IMR-90 (cell line): ENCODE results near the gene IL2RA. TPM values are rescaled to one million over a fixed set of nuclear protein-coding genes. Genes with fewer than 3 reads are reported as not detected.

Source experiments
- ATAC-seq: fragments of 200-7000 bp; cut with Tn5 transposase; 2 replicates; pipeline ENCODE4 v1.9.1; 2020; ENCODE audit warnings: low read depth, mild to moderate bottlenecking, moderate library complexity
- BruUV-seq: library from RNA; stranded (reverse); fragments of 400-500 nt; replicated peaks from 2 replicates; lab custom pipeline; 2021; lab: Mats Ljungman, UMichigan
- CTCF ChIA-PET: fragments of 300-600 bp; formaldehyde crosslinking; extraction: SDS; loops from one replicate; lab custom pipeline; 2021; ENCODE audit warnings: antibody characterized with exemption; lab: Yijun Ruan, JAX
- POLR2A ChIA-PET: fragments of 300-600 bp; sonication (Branson Sonifier 250); formaldehyde crosslinking; loops from one replicate; lab custom pipeline; 2022; ENCODE audit warnings: antibody characterized with exemption; ENCODE audit not compliant: unreplicated experiment; lab: Charles Lee
- DNase-seq: peaks from one replicate; pipeline ENCODE4 v3.0.0; 2013
- H2AFZ ChIP-seq: replicated peaks from 2 replicates; pipeline ENCODE3; 2013; ENCODE audit warnings: low read length, mild to moderate bottlenecking; ENCODE audit not compliant: poor library complexity
- H2AK5ac ChIP-seq: 2 replicates; pipeline ENCODE4 v1.6.1; 2013; ENCODE audit warnings: low read depth, low read length, inconsistent platforms
- H2AK9ac ChIP-seq: replicated peaks from 2 replicates; pipeline ENCODE3; 2013; ENCODE audit warnings: mild to moderate bottlenecking, low read depth, low read length, moderate library complexity; ENCODE audit not compliant: poor library complexity
- H2BK120ac ChIP-seq: 2 replicates; pipeline ENCODE4 v1.6.1; 2013; ENCODE audit warnings: low read depth, low read length, inconsistent platforms
- H2BK15ac ChIP-seq: 3 replicates; pipeline ENCODE4 v1.6.1; 2013; ENCODE audit warnings: low read depth, low read length, inconsistent platforms
- H2BK20ac ChIP-seq: 2 replicates; pipeline ENCODE4 v1.6.1; 2013; ENCODE audit warnings: low read depth, mild to moderate bottlenecking, inconsistent platforms, low read length, moderate library complexity
- H2BK5ac ChIP-seq: 2 replicates; pipeline ENCODE4 v1.6.1; 2013; ENCODE audit warnings: mild to moderate bottlenecking, low read depth, low read length, inconsistent platforms; ENCODE audit not compliant: poor library complexity, severe bottlenecking
- H3K14ac ChIP-seq: replicated peaks from 2 replicates; pipeline ENCODE4 v1.6.1; 2013; ENCODE audit warnings: low read depth, low read length, inconsistent platforms
- H3K18ac ChIP-seq: 2 replicates; pipeline ENCODE4 v1.6.1; 2013; ENCODE audit warnings: low read depth, low read length, control low read depth
- H3K23ac ChIP-seq: 2 replicates; pipeline ENCODE4 v1.6.1; 2013; ENCODE audit warnings: low read depth, low read length, inconsistent platforms
- H3K27ac ChIP-seq: 2 replicates; pipeline ENCODE4 v1.5.1; 2013; ENCODE audit warnings: mild to moderate bottlenecking, control low read depth, low read length; ENCODE audit not compliant: insufficient read depth
- H3K27me3 ChIP-seq: 2 replicates; pipeline ENCODE4 v1.6.1; 2013; ENCODE audit warnings: low read length; ENCODE audit not compliant: control insufficient read depth, insufficient read depth
- H3K36me3 ChIP-seq: 2 replicates; pipeline ENCODE4 v1.6.1; 2013; ENCODE audit warnings: low read length, mixed read lengths; ENCODE audit not compliant: control insufficient read depth, insufficient read depth
- H3K4ac ChIP-seq: 2 replicates; pipeline ENCODE4 v1.6.1; 2013; ENCODE audit warnings: low read depth, low read length, inconsistent platforms
- H3K4me1 ChIP-seq: 2 replicates; pipeline ENCODE4 v1.6.1; 2013; ENCODE audit warnings: low read length, mixed read lengths; ENCODE audit not compliant: control insufficient read depth, insufficient read depth
- H3K4me2 ChIP-seq: 2 replicates; pipeline ENCODE4 v1.6.1; 2013; ENCODE audit warnings: low read depth, mild to moderate bottlenecking, control low read depth, low read length, moderate library complexity
- H3K4me3 ChIP-seq: 2 replicates; pipeline ENCODE4 v1.5.1; 2013; ENCODE audit warnings: low read depth, mild to moderate bottlenecking, control low read depth, low read length, moderate library complexity; ENCODE audit not compliant: insufficient read depth
- H3K56ac ChIP-seq: 2 replicates; pipeline ENCODE4 v1.6.1; 2013; ENCODE audit warnings: low read length, inconsistent platforms; ENCODE audit not compliant: insufficient read depth; ENCODE audit errors: extremely low read depth
- H3K79me1 ChIP-seq, 2 experiments: 2 replicates each; pipeline ENCODE4 v1.6.1; 2013; ENCODE audit warnings: low read length in 2 of 2, inconsistent platforms in 1 of 2, low read depth in 1 of 2
- H3K9ac ChIP-seq: 2 replicates; pipeline ENCODE4 v1.6.1; 2013; ENCODE audit warnings: low read depth, low read length, control low read depth
- H3K9me1 ChIP-seq: 2 replicates; pipeline ENCODE4 v1.6.1; 2013; ENCODE audit warnings: low read length, inconsistent platforms; ENCODE audit not compliant: insufficient read depth
- H3K9me3 ChIP-seq: 2 replicates; pipeline ENCODE4 v1.6.1; 2013; ENCODE audit warnings: low read length; ENCODE audit not compliant: control insufficient read depth, insufficient read depth
- H4K20me1 ChIP-seq: 2 replicates; pipeline ENCODE4 v1.6.1; 2013; ENCODE audit warnings: low read length, inconsistent platforms; ENCODE audit not compliant: insufficient read depth
- H4K5ac ChIP-seq: 2 replicates; pipeline ENCODE4 v1.6.1; 2013; ENCODE audit warnings: mild to moderate bottlenecking, low read depth, low read length, control low read depth
- H4K8ac ChIP-seq, 2 experiments: 2 replicates each; pipeline ENCODE4 v1.6.1; 2013; ENCODE audit warnings: low read depth in 2 of 2, low read length in 2 of 2, control low read depth in 1 of 2, inconsistent platforms in 1 of 2
- H4K91ac ChIP-seq: 2 replicates; pipeline ENCODE4 v1.6.1; 2013; ENCODE audit warnings: low read depth, low read length, inconsistent platforms; ENCODE audit not compliant: insufficient read depth
- CEBPB ChIP-seq: IDR thresholded peaks from 2 replicates; pipeline ENCODE4 v1.6.1; 2012; ENCODE audit warnings: low read depth, low read length, improper control_type of control experiment
- WGBS, 2 experiments: methylation state at CpG; one replicate each; pipeline versions ENCODE4 v1.1.5 to v1.1.7; 2013; ENCODE audit warnings: missing lambda C conversion rate in 2 of 2; ENCODE audit not compliant: insufficient read length in 1 of 2; ENCODE audit errors: extremely low coverage in 2 of 2; 5-methylcytosine and 5-hydroxymethylcytosine counted together
- dilution Hi-C: fragments of 300-500 bp; cut with HindIII; formaldehyde crosslinking; loops from one replicate; pipeline ENCODE4 v1.14.3; 2018; ENCODE audit warnings: low sequenced_read_pairs; ENCODE audit not compliant: unreplicated experiment
- in situ Hi-C: fragments of 300-500 bp; cut with MboI; formaldehyde crosslinking; loops from 3 replicates; pipeline ENCODE4 v1.14.3; 2019; ENCODE audit warnings: low sequenced_read_pairs, inconsistent platforms, mixed read lengths
- intact Hi-C: fragments of 100-400 bp; cut with micrococcal nuclease; formaldehyde crosslinking; loops from 2 replicates; pipeline ENCODE4 v1.10.0; 2022
- polyA plus RNA-seq, 3 experiments: library from polyadenylated mRNA; depleted of rRNA; stranded (reverse); fragments of >200 nt; gene quantifications; 2 replicates each; pipeline ENCODE4 v1.2.3, GENCODE V29; 2012; ENCODE audit warnings: low replicate concordance in 1 of 3
- total RNA-seq: library from RNA; depleted of rRNA; stranded (reverse); fragments of >200 nt; gene quantifications from 2 replicates; pipeline ENCODE4 v1.2.3, GENCODE V29; 2012

The IL2RA gene
- total and polyA plus RNA-seq, 2 of the 4 experiments (the other 2 are of a cell fraction) = not detected

DNA sequence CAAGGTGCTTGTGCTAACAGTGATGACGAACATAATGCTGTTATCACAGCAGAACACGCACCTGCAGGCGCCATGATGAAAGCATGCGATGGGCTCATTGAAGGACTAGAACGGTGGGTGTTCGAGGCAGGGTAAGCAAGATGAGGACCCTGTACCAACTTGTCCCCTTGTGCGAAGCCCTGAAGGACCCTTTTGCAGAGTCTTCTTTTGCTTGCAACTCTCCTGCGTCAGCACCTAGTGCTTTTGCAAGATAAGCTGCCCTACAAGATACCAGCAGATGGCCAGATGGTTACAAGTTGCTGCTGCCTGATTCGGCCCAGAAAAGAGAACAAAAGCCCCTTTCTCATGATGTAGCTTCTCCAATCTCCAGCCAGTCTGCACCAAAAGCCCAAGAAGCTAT lies 80.6 kb downstream of the IL2RA start:
- ChIA-PET CTCF (no interaction called here), POLR2A (no interaction called here)
- Histone ChIP-seq H4K20me1 (no peaks in the 10 kb centered on the region), H3K4me2 (no peak overlapping the region), H4K91ac (no peak overlapping the region), H2BK15ac (no peak overlapping the region), H2BK5ac (no peak overlapping the region), H3K4ac (no peak overlapping the region), H2AK5ac (no peak overlapping the region), H4K8ac (no peak overlapping the region), H3K9me3 (no peaks in the 10 kb centered on the region), H3K4me3 (no peak overlapping the region), H3K36me3 (no peaks in the 10 kb centered on the region), H4K5ac (no peak overlapping the region), H2BK120ac (no peak overlapping the region), H2AK9ac (no peak overlapping the region), H3K9ac (no peak overlapping the region), H3K18ac (no peak overlapping the region), H3K79me1 (peaks cover 3 to 4% of the 10 kb centered on the region in 2 experiments; a peak in 1 of 4 replicates), H3K23ac (no peak overlapping the region), H2BK20ac (no peak overlapping the region), H2AFZ (no peak overlapping the region), H3K27me3 (no peaks in the 10 kb centered on the region), H3K4me1 (peaks cover 4% of the 10 kb centered on the region; the same call in 1 of the 2 replicates), H3K14ac (no peak overlapping the region), H3K9me1 (no peaks in the 10 kb centered on the region; the same call in 1 of the 2 replicates), H3K56ac (no peak overlapping the region), H3K27ac (no peak overlapping the region)
- dilution Hi-C loops (no loop called here), in situ Hi-C loops (no loop called here), intact Hi-C loops (no loop called here)
- TF ChIP-seq CEBPB = no peak
- DNase-seq (no peak), ATAC-seq (no peak)
- no TSS peak for BruUV-seq
- 91% methylated on average over 9 of the region's 9 CpGs; no CpG with 5 or more reads in 1 of the 2 experiments for WGBS, 2 experiments
